ENCODE results near the gene IFITM5. TPM values are rescaled to one million over a fixed set of nuclear protein-coding genes. Genes with fewer than 3 reads are reported as not detected.
A peak's percentile ranks its signal among the peaks of the same experiment; 100 is the strongest.

IFITM5 gene
- total and polyA plus RNA-seq, 2 experiments from 2014 or later: not detected

DNA sequence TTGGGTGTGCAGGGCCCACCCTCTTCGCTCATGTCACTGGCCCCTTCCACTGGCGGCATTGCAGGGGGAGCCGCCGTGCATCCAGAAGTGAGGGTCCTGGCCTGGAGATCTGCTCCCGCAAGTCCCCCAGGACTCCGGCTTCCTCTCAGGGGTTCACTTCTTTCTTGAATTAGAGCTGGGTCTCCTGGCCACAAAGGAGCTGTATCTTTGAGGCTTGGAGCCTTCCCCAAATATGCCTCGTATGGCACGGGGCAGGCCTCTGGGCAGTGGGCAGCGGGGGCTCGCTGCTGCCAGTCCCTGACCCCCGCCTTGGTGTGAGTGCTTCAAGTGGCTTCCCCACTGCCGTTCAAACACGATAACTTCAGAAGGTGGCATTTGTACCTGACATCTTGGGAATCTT lies 28.7 kb upstream of the IFITM5 start:
- no peaks in the 10 kb centered on the region for H3K9me3 ChIP-seq (ENCODE audit: low read depth)
- 94 to 95% methylated on average over 13 of the region's 13 CpGs for WGBS, 2 experiments (ENCODE audit: low coverage in 1 of 2, low lambda C conversion rate in 2 of 2, missing lambda C conversion rate in 2 of 2)
- no peaks in the 10 kb centered on the region for H3K79me2 ChIP-seq (ENCODE audit: insufficient read depth)
- in situ Hi-C loops (cut with MboI): no loop called here
- H3K27ac ChIP-seq: no peak overlapping the region
- TF ChIP-seq EZH2 (IDR thresholded peaks at IDR 0.05; ENCODE audit: insufficient read depth, poor library complexity, severe bottlenecking) (no peak), EZH2phosphoT487 (IDR thresholded peaks at IDR 0.05; ENCODE audit: insufficient read depth, low read depth) (no peak)
- H3K27me3 ChIP-seq (replicated peaks; ENCODE audit: insufficient read depth): no peaks in the 10 kb centered on the region
- no peak overlapping the region for H2AFZ ChIP-seq
- H3K4me2 ChIP-seq (ENCODE audit: unreplicated experiment): no peak overlapping the region
- H3K4me1 ChIP-seq (ENCODE audit: insufficient read depth): peaks cover 9% of the 10 kb centered on the region; the same call in 1 of the 2 replicates
- no peak overlapping the region for H3K9ac ChIP-seq
- H3K4me3 ChIP-seq: no peak overlapping the region
- no peaks in the 10 kb centered on the region for H3K36me3 ChIP-seq (ENCODE audit: low read depth)
- DNase-seq: no peak
- H3K9me2 ChIP-seq (ENCODE audit: insufficient read depth): no peaks in the 10 kb centered on the region
- no peaks in the 10 kb centered on the region for H4K20me1 ChIP-seq (ENCODE audit: insufficient read depth)
- H3F3A ChIP-seq (ENCODE audit: insufficient read depth): no peaks in the 10 kb centered on the region

DNA sequence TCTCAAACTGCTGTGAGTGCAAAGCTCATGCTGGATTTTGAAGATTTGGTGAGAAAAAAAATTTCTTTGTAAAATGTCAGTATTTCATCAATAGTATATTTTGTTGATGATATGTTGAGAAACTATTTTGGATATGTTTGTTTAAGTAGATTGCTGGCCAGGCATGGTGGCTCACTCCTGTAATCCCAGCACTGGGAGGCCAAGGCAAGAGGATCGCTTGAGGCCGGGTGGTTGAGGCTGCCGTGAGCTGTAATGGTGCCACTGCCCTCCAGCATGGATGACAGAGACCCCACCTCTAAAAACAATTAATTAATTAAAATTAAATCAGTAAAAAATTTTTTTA lies 28.2 kb upstream of the IFITM5 start:
- Histone ChIP-seq H3K9me2 (ENCODE audit: insufficient read depth) (no peaks in the 10 kb centered on the region), H3K27me3 (replicated peaks; ENCODE audit: insufficient read depth) (no peaks in the 10 kb centered on the region), H3K27ac (no peak overlapping the region), H3K79me2 (ENCODE audit: insufficient read depth) (no peaks in the 10 kb centered on the region), H3K36me3 (ENCODE audit: low read depth) (no peaks in the 10 kb centered on the region), H3K4me3 (no peak overlapping the region), H2AFZ (0 out of 2 replicates have a peak overlapping the region, but pooled peaks have one; percentile 28), H4K20me1 (ENCODE audit: insufficient read depth) (no peaks in the 10 kb centered on the region), H3K9me3 (ENCODE audit: low read depth) (no peaks in the 10 kb centered on the region), H3K4me1 (ENCODE audit: insufficient read depth) (peaks cover 9% of the 10 kb centered on the region; the same call in 1 of the 2 replicates), H3K9ac (no peak overlapping the region), H3F3A (ENCODE audit: insufficient read depth) (no peaks in the 10 kb centered on the region), H3K4me2 (ENCODE audit: unreplicated experiment) (no peak overlapping the region)
- WGBS, 2 experiments (ENCODE audit: low coverage in 1 of 2, low lambda C conversion rate in 2 of 2, missing lambda C conversion rate in 2 of 2): 97 to 99% methylated on average over 3 of the region's 3 CpGs
- no peak for TF ChIP-seq EZH2phosphoT487 (IDR thresholded peaks at IDR 0.05; ENCODE audit: insufficient read depth, low read depth)
- TF ChIP-seq EZH2 (IDR thresholded peaks at IDR 0.05; ENCODE audit: insufficient read depth, poor library complexity, severe bottlenecking): no peak
- in situ Hi-C loops (cut with MboI): no loop called here
- no peak for DNase-seq

DNA sequence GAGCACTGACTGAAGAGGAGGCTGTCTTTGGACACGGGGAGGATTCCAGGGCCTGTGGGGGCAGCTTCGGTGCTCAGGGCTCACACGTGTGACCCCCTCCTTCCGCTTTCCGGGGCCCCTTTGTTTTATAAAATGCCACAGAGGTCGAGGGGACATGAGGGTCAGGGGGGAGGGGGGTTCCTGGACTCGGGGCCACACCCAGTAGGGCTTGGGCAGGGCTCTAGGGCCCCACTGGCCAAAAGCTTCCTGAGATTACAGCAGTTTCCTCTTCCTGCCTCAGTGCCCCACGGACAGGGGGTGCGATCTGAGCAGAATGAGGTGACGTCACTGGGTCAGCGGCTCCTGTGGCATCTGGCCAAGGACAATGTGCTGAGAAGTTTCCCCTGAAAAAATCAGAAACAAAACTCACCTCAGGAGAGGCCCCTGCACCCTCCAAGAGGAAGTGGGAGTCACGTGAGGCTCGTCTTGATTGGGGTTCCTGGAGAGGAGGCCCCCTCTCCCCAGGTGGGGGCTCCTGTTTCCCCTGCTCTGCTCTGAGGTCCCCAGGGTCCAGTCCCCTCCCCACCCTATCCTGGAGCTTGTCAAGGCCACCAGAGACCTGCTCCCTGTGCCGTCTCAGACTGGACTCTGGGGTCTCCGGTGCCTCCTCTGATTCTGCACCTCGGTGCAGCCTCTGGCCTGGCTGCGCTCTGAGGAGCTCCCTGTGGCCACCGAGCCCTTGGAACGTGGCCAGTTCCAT lies 27.7 kb upstream of the IFITM5 start:
- in situ Hi-C loops (cut with MboI): no loop called here
- Histone ChIP-seq H3K36me3 (ENCODE audit: low read depth) (no peaks in the 10 kb centered on the region), H2AFZ (peak overlapping the region; percentile 28; the same call in 1 of the 2 replicates), H3K27ac (no peak overlapping the region), H3K4me1 (ENCODE audit: insufficient read depth) (peaks cover 9% of the 10 kb centered on the region; the same call in 1 of the 2 replicates), H3K9me2 (ENCODE audit: insufficient read depth) (no peaks in the 10 kb centered on the region), H3K9me3 (ENCODE audit: low read depth) (no peaks in the 10 kb centered on the region), H3K79me2 (ENCODE audit: insufficient read depth) (no peaks in the 10 kb centered on the region), H4K20me1 (ENCODE audit: insufficient read depth) (no peaks in the 10 kb centered on the region), H3K4me3 (no peak overlapping the region), H3K9ac (no peak overlapping the region), H3K4me2 (ENCODE audit: unreplicated experiment) (no peak overlapping the region), H3K27me3 (replicated peaks; ENCODE audit: insufficient read depth) (no peaks in the 10 kb centered on the region), H3F3A (ENCODE audit: insufficient read depth) (no peaks in the 10 kb centered on the region)
- DNase-seq: peak; percentile 40
- TF ChIP-seq EZH2phosphoT487 (IDR thresholded peaks at IDR 0.05; ENCODE audit: insufficient read depth, low read depth) (no peak), EZH2 (IDR thresholded peaks at IDR 0.05; ENCODE audit: insufficient read depth, poor library complexity, severe bottlenecking) (no peak)
- whole genome bisulfite sequencing, 2 experiments (ENCODE audit: low coverage in 1 of 2, low lambda C conversion rate in 2 of 2, missing lambda C conversion rate in 2 of 2): 55 to 62% methylated on average over 17 to 19 of the region's 19 CpGs

DNA sequence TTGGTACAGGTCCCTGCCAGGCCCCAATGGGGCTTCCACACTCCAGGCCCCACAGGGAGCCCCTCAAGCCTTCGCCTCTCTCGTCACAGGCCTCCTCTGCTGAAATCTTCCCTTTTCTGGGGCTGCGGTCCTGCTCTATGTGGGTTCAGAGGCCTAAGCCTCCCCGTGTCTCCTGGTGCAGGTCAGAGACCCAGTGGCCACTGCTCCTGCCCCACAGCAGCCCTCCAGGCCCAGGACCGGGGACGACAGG lies 27.2 kb upstream of the IFITM5 start:
- no peak overlapping the region for H3K4me2 ChIP-seq (ENCODE audit: unreplicated experiment)
- DNase-seq: no peak
- H3K4me1 ChIP-seq (ENCODE audit: insufficient read depth): peaks cover 9% of the 10 kb centered on the region; the same call in 1 of the 2 replicates
- no peaks in the 10 kb centered on the region for H3K9me3 ChIP-seq (ENCODE audit: low read depth)
- in situ Hi-C loops (cut with MboI): no loop called here
- 84 to 86% methylated on average over 6 of the region's 6 CpGs for WGBS, 2 experiments (ENCODE audit: low coverage in 1 of 2, low lambda C conversion rate in 2 of 2, missing lambda C conversion rate in 2 of 2)
- no peak for TF ChIP-seq EZH2phosphoT487 (IDR thresholded peaks at IDR 0.05; ENCODE audit: insufficient read depth, low read depth)
- no peak for TF ChIP-seq EZH2 (IDR thresholded peaks at IDR 0.05; ENCODE audit: insufficient read depth, poor library complexity, severe bottlenecking)
- no peaks in the 10 kb centered on the region for H3K79me2 ChIP-seq (ENCODE audit: insufficient read depth)
- no peak overlapping the region for H3K27ac ChIP-seq
- no peaks in the 10 kb centered on the region for H3K27me3 ChIP-seq (replicated peaks; ENCODE audit: insufficient read depth)
- no peaks in the 10 kb centered on the region for H3K36me3 ChIP-seq (ENCODE audit: low read depth)
- H3K9ac ChIP-seq: no peak overlapping the region
- H3F3A ChIP-seq (ENCODE audit: insufficient read depth): no peaks in the 10 kb centered on the region
- H3K4me3 ChIP-seq: no peak overlapping the region
- no peaks in the 10 kb centered on the region for H4K20me1 ChIP-seq (ENCODE audit: insufficient read depth)
- H3K9me2 ChIP-seq (ENCODE audit: insufficient read depth): no peaks in the 10 kb centered on the region
- peak overlapping the region; percentile 28; the same call in 1 of the 2 replicates for H2AFZ ChIP-seq

All from GM23248 (cell line).